ENCODE measurements around the gene ZDHHC13. TPM values are rescaled to one million over a fixed set of nuclear protein-coding genes. Genes with fewer than 3 reads are reported as not detected.

The ZDHHC13 gene
- total and polyA plus RNA-seq, 10 of the 15 experiments (the other 5 are each of a cell fraction or from before 2014, with no cell fraction given): 8.5 to 34.2 (median 20.4) TPM

- H3K4me3 ChIP-seq: no peak overlapping the region
- intact Hi-C loops (cut with micrococcal nuclease; ENCODE audit: unreplicated experiment) (no loop called here), in situ Hi-C loops (cut with MboI) (no loop called here)
- SMC1A ChIA-PET (ENCODE audit: uncharacterized antibody, unreplicated experiment): interaction anchor here (1.3 kb wide), 1 partner anchor 9 kb away, joined by 3 read pairs; no protein-coding TSS in a partner anchor
- no peak for DNase-seq (ENCODE audit: low read depth, low spot score)
- no peaks in the 10 kb centered on the region for H4K20me1 ChIP-seq (ENCODE audit: control insufficient read depth, insufficient read depth)
- no TSS peak for BruUV-seq (replicated peaks)
- RAD21 ChIA-PET (ENCODE audit: unreplicated experiment): no interaction called here
- H3K79me2 ChIP-seq (ENCODE audit: control insufficient read depth, insufficient read depth, low read length): no peaks in the 10 kb centered on the region
- no peak for FAIRE-seq
- no peak overlapping the region for H3K27ac ChIP-seq (ENCODE audit: control insufficient read depth, insufficient read depth)
- H3K36me3 ChIP-seq (ENCODE audit: control insufficient read depth in 2 of 2, insufficient read depth in 2 of 2, low read length in 1 of 2): peaks cover 1 to 21% of the 10 kb centered on the region in 2 experiments
- POLR2A ChIA-PET: no interaction called here
- no peak for ATAC-seq
- CTCF ChIA-PET: interaction anchor here (0.7 kb wide), 1 partner anchor 9 kb away, joined by 3 read pairs; no protein-coding TSS in a partner anchor
- H3K4me1 ChIP-seq (ENCODE audit: control insufficient read depth, insufficient read depth, low read length): no peaks in the 10 kb centered on the region
- no peaks in the 10 kb centered on the region for H3K9me3 ChIP-seq (replicated peaks; ENCODE audit: control insufficient read depth, insufficient read depth, low read length)
- H3K27me3 ChIP-seq (replicated peaks in 1 of 2; ENCODE audit: control insufficient read depth in 2 of 2, insufficient read depth in 2 of 2, low read length in 1 of 2): no peaks in the 10 kb centered on the region
- H2AFZ ChIP-seq (ENCODE audit: control insufficient read depth, low read depth, low read length): no peak overlapping the region
- H3K9ac ChIP-seq (ENCODE audit: control insufficient read depth, insufficient read depth, low read length): no peak overlapping the region
- TF ChIP-seq RB1 (IDR thresholded peaks at IDR 0.05; ENCODE audit: borderline replicate concordance) (no peak), SIX5 (IDR thresholded peaks at IDR 0.05; ENCODE audit: low read depth, low read length, severe bottlenecking) (no peak), E2F4 (IDR thresholded peaks at IDR 0.05; ENCODE audit: low read depth, low read length) (no peak), SMC3 (IDR thresholded peaks at IDR 0.05; ENCODE audit: borderline replicate concordance, low read length) (no peak), BHLHE40 (IDR thresholded peaks at IDR 0.05; ENCODE audit: borderline replicate concordance in 1 of 2, low read depth in 2 of 2, low read length in 1 of 2) (no peak), FOXM1 (IDR thresholded peaks at IDR 0.05; ENCODE audit: low read depth, low read length) (no peak), POLR2AphosphoS5 (IDR thresholded peaks at IDR 0.05; ENCODE audit: low read length) (no peak), NFXL1 (IDR thresholded peaks at IDR 0.05; ENCODE audit: borderline replicate concordance) (no peak), PRDM15 (CRISPR knock-in tag; IDR thresholded peaks at IDR 0.05) (no peak), HDGF (IDR thresholded peaks at IDR 0.05) (no peak), SRF (IDR thresholded peaks at IDR 0.05; ENCODE audit: low read depth in 2 of 2, low read length in 2 of 2) (no peak), NFIC (IDR thresholded peaks at IDR 0.05; ENCODE audit: low read depth, low read length) (no peak), SMARCA5 (IDR thresholded peaks at IDR 0.05) (no peak), CHD4 (IDR thresholded peaks at IDR 0.05) (no peak), JUNB (IDR thresholded peaks at IDR 0.05) (no peak)
- TF ChIP-seq, protein P1, sequence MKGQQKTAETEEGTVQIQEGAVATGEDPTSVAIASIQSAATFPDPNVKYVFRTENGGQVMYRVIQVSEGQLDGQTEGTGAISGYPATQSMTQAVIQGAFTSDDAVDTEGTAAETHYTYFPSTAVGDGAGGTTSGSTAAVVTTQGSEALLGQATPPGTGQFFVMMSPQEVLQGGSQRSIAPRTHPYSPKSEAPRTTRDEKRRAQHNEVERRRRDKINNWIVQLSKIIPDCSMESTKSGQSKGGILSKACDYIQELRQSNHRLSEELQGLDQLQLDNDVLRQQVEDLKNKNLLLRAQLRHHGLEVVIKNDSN (IDR thresholded peaks at IDR 0.05; ENCODE audit: borderline replicate concordance, extremely low read length, insufficient read depth, low read depth, low read length): no peak
- no peak overlapping the region for H3K4me2 ChIP-seq (ENCODE audit: control insufficient read depth, insufficient read depth)
- WGBS (ENCODE audit: insufficient coverage, insufficient replicate concordance, low lambda C conversion rate, missing lambda C conversion rate): 100% methylated on average over 1 of the region's 1 CpG
Measured at GRCh38 chr11:19163617-19164016, 46.6 kb downstream of the ZDHHC13 start.
